Activated CD4-positive, alpha-beta T cell treated with anti-CD3 and anti-CD28 coated beads, Interleukin-2, amount 50 U/mL, for 1 hour (primary cell): Measurements from ENCODE around the gene ALDH16A1.
"Not testable (repeated sequence)": the region's sequence is repeated elsewhere in the genome, so short reads cannot be mapped to it uniquely, and the experiment has no call there.

Source experiments
- DNase-seq: peaks from one replicate; pipeline ENCODE4 v3.0.0-alpha.2; 2020

ALDH16A1 gene

DNA sequence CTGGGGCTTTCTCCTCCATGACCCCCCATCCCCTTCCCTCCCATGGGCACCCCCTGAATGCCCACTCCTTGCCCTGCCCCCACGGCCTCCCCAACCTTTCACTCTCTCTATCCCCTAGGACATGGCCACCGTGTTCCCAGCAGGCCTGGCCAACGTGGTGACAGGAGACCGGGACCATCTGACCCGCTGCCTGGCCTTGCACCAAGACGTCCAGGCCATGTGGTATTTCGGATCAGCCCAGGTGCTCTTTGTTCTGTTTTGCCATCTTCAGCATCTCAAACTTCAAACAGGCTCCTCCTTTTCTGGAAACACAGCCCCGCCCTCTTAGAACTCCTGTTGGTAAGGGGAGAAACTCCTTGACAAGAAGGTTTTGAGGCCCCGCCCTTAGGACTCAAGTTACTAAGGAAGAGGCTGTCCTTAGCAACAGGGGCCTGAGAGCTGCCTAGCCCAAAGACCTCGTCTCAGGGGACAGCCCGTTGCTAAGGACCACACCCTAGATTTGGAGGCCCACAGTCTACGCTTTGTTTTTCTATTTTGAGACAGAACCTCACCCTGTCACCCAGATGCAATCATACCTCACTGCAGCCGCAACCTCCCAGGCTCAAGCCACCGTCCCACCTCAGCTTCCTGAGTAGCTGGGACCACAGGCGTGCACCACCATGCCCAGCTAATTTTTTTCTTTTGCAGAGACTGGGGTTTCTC is 15.9 kb downstream of the ALDH16A1 start:
- DNase-seq = peak; percentile 89

DNA sequence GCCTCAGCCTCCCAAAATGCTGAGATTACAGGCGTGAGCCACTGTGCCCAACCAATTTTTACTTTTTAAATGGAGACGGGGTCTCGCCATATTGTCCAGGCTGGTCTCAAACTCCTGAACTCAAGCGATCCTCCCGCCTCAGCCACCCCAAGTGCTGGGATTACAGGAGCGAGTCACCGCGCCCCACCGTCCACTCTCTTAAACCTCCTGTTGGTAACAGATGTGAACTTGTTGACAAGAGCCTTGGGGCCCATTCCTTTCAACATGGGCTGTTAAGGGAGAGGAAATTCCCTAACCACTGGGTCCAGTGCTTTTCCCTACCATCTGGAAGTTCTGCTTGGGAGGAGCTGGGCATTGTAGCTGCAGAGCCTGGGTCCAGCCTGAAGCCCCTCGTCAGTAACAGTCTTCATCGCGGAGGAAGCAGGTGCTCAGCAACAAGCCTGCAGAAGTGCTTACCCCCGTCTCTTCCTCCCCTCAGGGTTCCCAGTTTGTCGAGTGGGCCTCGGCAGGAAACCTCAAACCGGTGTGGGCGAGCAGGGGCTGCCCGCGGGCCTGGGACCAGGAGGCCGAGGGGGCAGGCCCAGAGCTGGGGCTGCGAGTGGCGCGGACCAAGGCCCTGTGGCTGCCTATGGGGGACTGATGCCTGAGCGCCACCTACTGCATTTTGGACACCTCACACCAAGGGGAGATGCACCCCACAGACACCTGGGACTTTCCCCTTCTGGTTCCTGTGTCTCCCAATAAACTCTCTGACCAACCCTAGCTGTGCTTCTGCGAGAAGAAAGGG is 17.0 kb downstream of the ALDH16A1 start:
- DNase-seq = peak; percentile 67

DNA sequence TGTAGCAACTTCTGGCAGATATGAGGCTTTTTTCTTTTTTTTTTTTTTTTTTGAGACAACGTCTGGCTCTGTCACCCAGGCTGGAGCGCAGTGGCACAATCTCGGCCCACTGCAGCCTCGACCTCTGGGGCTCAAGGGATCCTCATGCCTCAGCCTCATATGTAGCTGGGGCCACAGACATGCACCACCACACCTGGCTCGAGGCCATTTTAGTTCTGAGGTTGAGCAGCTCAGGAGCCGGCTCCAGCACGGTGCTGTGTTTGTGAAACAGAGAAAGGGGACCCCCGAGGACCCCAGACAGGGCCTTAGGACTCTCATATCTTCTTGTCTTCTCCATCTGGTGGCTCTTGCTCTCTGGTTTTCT is 17.6 kb downstream of the ALDH16A1 start:
- DNase-seq = no peak

DNA sequence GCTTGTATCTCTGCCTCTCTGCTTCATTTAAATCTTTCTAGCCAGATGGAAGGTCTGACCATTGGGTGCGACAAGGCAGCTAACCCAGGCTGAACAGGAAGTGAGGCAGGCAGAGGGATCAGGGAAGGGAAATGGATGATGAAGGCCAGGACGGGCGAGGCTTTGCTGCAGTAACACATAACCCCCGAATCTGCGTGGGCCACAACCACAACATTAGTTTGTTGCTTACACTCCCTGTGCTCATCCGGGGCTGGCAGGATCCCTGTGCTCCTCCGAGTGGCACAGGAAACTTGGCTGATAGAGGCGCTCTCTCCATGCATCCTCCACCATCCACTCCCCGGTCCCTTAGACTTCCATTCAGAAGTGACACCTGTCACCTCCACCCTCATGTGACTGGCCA is 19.9 kb downstream of the ALDH16A1 start:
- DNase-seq = no peak

DNA sequence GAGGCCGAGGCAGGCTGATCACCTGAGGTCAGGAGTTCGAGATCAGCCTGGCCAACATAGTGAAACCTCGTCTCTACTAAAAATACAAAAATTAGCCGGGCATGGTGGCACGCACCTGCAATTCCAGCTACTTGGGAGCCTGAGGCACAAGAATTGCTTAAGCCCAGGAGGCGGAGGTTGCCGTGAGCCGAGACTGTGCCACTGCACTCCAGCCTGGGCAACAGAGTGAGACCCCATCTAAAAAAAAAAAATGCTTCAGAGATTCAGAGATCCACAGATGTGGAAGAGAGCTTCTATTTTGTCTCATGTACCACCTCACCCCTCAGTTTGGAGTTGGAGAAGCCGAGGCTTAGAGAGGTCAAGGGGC is 20.5 kb downstream of the ALDH16A1 start:
- DNase-seq = not testable (repeated sequence)

DNA sequence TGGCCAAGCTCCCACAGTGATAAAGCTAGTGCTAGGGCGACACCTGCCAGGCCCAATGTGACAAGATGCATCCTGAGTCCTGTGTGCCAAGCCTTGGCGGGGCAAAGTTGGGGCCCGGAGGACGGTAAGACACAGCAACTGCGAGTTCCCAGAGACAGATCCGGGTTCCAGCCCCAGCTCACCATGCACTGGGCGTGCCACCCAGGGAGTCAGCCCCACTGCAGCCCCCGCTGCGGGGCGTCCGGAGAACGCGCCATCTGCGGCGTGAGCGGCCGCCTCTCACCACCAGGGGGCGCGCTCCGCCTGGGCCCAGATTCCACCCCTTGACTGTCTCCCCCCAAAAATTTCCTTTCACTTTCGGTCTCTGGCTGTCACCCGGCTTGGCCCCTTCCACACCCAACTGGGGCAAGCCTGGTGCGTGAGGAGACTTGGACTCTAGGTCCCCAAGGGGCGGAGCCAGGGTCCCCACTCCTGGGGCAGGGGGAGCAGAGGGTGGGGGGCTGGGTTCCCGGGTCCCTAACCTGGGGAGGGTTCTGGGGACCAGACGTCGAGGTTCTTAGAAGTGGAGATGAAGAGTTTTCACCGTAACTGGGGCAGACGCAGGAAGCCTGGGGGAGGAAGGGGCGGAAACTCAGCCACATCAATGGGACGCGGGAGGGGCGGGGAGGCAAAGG is 21.0 kb downstream of the ALDH16A1 start, which contains the start of gene FLT3LG:
Gene FLT3LG, plus strand, starts transcription at position 348 of the 674 bp plus-strand sequence. CDS start 425 bp downstream, outside the sequence.
- DNase-seq = peak; percentile 89

DNA sequence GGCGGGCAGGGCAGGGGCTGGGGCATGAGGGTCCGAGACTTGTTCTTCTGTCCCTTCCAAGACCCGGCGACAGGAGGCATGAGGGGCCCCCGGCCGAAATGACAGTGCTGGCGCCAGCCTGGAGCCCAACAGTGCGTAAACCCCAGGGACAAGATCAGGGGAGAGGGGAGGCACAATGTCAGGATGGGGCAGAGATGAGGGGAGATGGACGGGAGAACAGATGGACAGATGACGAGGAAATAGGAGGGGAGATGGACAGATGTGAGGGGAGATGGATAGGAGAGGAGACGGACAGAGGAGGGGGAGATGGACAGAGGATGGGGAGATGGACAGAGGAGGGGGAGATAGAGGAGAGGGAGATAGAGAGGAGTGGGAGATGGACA is 21.5 kb downstream of the ALDH16A1 start:
- no peak for DNase-seq

DNA sequence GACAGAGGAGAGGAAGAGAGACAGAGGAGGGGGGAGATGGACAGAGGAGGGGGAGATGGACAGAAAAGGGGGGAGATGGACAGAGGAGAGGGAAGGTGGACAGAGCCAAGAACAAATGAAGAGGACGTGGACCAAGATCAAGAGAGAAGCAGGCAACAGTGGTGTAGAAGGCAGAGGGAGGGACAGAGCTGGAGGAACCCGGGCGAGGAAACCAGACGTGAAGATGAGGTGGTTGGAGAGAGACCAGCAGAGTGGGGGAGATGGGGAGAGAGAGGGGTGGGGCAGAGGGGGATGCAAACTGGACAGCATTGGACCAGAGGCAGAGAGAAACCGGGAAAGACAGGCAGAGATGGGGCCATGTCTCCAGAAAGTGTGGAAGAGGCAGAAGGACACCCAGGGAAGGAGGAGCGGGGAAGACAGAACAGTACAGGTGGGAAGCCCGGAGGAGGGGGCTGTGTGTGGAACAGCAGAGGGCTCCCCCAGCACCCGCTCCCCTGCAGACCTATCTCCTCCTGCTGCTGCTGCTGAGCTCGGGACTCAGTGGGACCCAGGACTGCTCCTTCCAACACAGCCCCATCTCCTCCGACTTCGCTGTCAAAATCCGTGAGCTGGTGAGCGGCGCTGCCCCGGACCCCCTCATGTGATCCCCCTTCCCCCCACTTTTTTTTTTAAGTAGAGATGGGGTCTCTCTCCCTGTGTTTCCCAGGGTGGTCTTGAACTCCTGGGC is 22.3 kb downstream of the ALDH16A1 start:
- DNase-seq = no peak

DNA sequence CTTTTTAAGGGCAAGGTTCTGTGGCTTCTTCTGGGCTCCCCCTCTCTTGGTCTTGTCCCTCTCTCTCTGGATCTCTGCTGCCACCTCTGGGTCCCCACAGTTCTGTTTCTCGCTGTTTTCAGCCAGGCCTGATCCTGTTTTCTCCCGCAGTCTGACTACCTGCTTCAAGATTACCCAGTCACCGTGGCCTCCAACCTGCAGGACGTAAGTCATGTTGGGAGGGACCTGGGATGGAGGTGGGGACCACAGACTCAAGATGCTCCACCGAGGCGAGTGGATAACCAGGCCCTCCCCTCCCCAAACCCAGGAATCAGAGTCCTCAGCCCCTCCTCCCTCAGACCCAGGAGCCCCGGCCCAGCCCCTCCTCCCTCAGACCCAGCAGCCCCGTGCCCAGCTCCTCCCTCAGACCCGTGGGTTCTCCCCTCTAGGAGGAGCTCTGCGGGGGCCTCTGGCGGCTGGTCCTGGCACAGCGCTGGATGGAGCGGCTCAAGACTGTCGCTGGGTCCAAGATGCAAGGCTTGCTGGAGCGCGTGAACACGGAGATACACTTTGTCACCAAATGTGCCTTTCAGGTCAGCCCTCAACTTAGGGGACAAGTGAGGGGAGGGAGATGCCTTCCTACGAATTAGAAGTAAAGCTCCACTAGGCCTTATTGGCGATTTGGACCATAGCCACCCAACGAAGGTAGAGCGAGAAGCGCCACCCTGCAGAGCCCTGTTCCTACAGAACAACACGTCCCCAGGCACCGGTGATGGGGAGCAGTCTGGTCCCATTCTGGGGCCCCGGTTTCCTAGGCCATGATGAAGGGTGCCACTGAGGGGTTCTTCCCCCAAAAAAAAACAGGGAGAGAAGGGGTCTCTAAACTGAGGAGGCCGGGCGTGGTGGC is 23.2 kb downstream of the ALDH16A1 start:
- DNase-seq = peak; percentile 70

DNA sequence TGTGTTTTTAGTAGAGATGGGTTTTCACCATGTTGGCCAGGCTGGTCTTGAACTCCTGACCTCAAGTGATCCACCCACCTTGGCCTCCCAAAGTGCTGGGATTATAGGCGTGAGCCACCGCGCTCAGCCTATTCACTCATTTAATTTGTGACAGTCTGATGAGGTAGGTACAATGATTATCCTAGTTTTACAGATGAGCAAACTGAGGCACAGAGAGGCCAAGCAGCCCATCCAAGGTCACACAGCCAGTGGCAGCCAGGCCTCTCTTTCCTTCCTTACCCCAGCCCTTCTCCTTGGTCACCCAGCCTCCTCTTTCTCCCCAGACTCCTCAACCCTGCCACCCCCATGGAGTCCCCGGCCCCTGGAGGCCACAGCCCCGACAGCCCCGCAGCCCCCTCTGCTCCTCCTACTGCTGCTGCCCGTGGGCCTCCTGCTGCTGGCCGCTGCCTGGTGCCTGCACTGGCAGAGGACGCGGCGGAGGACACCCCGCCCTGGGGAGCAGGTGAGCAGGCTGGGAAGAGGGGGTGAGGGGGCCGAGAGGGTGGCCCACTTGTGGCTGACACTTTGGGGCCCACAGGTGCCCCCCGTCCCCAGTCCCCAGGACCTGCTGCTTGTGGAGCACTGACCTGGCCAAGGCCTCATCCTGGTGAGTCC is 27.1 kb downstream of the ALDH16A1 start:
- no peak for DNase-seq

DNA sequence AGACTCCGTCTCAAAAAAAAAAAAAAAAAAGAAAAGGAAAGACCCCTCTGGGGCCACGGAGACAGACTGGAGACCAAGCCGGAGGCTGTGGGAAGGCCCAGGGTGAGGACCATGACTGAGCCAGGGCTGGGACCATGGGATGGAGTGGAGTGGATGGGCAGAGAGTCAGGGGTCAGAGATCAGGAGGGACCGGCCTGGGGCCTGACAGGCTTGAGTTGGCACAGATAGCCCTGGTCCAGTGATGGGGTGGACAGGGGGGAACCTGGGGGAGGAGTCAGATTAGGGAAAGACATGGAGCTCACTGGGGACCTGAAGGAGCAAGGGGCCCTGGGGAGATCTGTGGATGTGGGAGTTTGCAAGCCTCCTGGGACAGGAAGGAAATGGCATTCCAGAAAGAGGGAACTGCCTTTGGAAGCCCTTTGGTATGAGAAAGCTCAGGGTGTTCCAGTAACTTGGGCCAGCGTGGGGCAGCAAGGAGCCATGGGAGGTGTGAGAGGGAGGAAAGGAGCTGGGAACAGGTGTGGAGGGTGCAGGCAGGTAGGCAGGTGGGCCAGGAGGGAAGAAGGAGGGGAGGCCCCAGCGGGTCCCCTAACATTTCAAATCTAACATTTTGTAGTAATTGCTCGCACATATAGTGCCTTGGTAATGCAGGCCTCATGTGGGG is 28.1 kb downstream of the ALDH16A1 start:
- DNase-seq = no peak

DNA sequence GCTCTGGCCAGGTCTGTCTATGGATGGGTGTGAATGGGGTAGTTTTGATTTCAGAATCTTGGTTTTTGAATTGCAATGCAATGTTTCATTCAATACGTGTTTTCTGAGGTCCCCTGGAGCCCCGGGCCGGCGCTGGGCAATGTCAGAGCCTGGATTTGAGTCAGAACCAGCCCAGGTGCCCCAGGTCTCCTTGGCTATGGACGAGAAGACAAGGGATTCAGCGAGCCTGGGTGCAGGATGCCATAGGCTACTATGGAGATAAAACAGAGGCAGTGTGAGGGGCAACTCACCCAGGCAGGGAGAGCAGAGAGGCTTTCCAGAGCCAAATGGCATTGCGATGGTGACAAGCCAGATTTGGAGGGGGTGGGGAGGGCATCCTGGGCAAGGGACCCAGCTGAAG is 33.2 kb downstream of the ALDH16A1 start:
- DNase-seq = no peak

DNA sequence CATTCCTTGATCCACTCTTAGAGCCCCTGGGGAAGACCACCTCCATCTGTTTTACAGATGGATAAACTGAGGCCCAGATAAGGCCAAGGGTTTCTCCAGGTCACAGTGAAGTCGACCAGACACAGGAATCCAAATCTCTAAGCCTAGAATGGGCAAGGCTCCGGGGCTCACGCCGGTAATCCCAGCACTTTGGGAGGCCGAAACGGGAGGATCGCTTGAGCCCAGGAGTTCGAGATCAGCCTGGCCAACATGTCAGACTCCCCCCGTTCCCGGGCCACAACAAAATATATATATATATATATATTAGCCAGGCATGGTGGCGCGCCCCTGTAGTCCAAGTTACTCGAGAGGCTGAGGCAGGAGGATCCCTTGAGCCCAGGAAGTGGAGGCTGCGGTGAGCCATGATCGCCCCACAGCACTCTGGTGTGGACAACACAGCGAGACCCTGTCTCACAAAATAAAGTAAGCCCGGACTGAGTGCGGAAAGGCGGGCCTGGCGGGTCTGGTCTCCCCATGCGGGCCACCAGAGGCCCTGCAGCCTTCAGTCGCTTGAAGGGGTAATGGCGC is 33.8 kb downstream of the ALDH16A1 start:
- DNase-seq = no peak

DNA sequence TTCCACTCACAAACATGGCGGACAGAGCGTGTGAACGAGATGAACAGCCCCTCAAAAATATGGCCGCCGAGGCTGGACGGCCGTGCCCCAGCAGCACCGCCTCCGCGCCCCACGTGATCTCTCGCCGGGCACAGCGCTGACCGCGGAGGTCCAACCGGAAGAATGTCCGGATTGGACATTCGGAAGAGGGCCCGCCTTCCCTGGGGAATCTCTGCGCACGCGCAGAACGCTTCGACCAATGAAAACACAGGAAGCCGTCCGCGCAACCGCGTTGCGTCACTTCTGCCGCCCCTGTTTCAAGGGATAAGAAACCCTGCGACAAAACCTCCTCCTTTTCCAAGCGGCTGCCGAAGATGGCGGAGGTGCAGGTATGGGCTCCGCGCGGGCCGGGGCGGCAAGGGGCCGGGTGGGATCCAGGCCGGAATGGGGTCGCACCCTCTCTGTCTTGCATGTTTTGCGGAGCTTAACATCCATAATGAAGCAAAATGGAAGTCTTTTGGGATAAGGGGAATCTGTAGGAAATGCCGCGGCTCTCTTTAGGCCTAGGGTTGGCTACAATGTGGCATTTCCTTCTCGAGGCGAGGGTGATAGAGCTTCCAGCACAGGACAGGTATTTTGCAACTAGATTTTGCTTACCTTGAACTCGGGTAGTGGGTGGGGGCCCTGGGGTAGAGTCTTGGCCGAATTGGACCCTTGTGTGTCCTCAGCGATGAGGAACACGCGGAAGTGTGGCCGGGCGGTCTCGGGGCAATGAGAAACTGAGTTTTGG is 34.4 kb downstream of the ALDH16A1 start, which contains the start of gene RPL13A:
Gene RPL13A, plus strand, starts transcription at position 332 of the 769 bp plus-strand sequence. Its CDS starts 22 bp downstream, at position 354.
- peak; percentile 99 for DNase-seq

DNA sequence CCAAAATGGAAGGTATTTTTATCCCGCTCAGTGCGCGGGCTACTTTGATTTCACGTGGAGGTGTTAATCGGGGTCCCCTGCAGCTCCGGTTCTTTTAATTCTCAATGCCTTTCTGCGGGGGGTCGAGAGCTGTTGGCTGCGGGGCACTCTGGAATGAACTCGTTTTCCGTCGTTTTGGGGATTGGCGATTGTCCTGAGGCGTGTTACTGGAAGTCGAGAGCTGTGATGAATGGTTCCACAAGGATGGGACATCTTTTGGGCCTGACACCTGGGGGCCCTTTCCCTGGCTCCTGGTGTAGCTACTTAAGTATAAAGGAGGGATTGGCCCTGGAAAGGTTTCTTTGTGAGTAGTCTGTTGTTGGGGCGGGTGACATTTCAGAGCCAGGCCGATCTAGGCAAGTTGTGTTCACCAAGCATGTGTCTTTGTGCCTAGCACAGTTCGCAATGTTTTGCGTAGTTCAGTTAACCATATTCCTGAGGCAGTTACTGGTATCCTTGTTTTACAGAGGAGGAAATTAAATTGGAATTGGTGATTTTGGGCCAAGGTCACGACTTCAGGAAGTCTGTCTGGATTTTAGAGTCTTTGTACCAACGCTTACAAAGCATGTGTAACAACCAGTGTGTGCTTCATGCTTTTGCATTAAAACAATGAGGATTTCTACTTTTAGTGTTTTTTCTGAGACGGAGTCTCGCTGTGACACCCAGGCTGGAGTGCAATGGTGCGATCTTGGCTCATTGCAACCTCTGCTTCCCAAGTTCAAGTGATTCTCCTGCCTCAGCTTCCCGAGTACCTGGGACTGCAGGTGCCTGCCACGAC is 35.2 kb downstream of the ALDH16A1 start:
- no peak for DNase-seq

DNA sequence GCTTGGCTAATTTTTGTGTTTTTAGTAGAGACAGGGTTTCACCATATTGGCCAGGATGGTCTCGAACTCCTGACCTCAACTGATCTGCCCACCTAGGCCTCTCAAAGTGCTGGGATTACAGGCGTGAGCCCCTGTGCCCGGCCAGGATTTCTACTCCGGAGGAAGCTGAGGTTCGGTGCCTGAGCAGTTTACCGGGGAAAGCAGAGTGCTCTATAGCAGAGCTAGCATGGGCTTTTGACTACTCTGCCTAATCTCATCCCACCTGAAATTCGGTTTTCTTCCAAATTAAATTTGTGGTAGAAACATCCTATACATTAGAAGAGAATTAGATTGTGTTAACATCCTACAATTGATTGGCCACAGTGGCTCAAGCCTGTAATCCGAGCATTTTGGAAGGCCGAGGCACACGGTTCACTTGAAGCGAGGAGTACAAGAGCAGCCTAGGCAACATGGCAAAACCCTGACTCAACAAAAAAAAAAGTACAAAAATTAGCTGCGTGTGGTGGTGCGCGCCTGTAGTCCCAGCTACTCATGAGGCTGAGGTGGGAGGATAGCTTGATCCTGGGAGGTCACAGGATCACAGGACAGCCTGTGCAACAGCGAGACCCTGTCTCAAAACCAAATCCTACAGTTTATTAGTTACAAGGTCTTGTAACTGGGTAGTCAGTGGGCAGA is 36.0 kb downstream of the ALDH16A1 start:
- DNase-seq = no peak

DNA sequence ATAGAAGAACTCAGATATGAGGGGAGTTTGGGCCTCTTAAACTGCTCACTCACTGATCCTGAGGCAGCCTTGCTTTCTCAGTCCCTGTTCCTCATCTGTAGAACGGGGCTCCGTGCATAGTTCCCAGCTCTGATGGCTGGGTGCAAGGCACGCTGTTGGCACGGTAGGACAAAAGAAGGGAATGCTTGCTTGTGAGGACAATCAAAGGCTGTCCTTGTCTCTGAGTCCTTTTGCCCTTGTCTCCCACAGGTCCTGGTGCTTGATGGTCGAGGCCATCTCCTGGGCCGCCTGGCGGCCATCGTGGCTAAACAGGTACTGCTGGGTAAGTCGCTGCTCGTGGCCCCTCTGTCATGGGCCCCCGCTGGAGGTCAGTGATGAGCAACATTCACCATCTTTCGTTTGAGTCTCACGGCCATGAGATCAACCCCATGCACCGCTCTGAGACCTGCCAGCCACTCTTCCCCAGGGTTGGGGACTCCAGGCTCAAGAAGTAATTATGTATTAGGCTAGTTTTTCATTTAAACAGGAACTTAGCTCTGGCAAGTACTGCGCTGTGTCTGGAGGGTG is 36.7 kb downstream of the ALDH16A1 start:
- no peak for DNase-seq
